ENCODE measurements around the gene TPRN. TPM values are rescaled to one million over a fixed set of nuclear protein-coding genes. Genes with fewer than 3 reads are reported as not detected.

TPRN gene
- total RNA-seq, 2 experiments from 2014 or later, result 5.7 to 6.6 TPM

DNA sequence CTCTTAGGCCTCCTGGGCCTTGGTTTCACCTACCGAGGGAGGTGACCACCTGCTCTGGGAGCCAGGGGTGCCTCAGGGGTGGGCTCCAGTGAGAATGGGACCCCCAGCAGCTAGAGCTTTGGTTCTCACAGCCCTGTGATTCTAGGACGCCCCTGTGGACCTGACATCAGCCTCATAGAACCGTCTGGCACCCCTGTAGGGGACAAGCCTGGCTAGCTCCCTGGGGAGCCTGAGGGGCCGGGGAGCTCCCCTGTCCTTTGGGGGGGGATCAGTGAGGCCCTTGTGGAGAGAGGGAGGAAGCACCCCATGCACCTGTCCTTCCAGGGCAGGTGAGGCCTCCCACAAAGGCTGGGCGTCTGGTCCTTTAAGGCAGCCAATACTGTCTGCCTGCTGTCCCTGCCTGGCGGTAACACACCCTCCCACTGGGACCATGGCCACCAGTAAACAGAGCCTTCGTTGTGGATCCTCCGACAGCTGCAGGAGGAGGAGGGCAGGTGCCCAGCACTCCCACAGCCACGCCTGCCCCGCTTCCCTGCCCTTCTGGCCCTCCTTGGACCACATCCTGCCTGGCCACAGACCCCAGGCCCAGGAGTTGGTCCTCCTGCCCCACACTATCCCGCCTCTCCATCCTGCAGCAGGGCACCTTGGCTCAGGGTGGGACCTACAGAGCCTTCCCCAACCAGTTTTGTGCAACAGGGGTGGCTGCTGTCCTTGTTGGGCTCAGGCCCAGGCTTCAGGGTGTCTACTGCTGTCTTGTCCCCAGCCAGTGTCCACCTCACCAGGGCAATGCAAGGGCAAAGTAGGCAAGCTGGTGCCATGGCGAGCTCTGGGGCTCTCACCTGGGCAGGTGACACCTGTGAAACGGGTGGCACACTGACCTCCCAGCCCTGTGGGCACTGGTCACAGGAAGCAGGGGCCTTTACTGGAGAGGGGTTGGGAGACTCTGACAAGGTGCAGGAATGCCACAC, 37.5 kb upstream of the TPRN start:
- DNase-seq (no peak), ATAC-seq (no peak)
- ChIA-PET POLR2A (interaction anchor here (0.6 to 7.6 kb wide), 6 partner anchors 10 to 109 kb away, joined by 3 to 113 read pairs (median 4); partner anchors contain the start of genes NELFB and STPG3), CTCF (interaction anchor here (0.7 to 2.9 kb wide), 11 partner anchors 11 to 447 kb away, joined by 3 to 58 read pairs (median 11); partner anchors contain the start of genes CYSRT1, NELFB, RNF208 and RNF224)
- H3K9me3 Mint-ChIP-seq, result no peaks in the 10 kb centered on the region
- peaks cover 25% of the 10 kb centered on the region for H3K4me1 Mint-ChIP-seq (ENCODE audit: low read depth)
- TF ChIP-seq, protein P1, sequence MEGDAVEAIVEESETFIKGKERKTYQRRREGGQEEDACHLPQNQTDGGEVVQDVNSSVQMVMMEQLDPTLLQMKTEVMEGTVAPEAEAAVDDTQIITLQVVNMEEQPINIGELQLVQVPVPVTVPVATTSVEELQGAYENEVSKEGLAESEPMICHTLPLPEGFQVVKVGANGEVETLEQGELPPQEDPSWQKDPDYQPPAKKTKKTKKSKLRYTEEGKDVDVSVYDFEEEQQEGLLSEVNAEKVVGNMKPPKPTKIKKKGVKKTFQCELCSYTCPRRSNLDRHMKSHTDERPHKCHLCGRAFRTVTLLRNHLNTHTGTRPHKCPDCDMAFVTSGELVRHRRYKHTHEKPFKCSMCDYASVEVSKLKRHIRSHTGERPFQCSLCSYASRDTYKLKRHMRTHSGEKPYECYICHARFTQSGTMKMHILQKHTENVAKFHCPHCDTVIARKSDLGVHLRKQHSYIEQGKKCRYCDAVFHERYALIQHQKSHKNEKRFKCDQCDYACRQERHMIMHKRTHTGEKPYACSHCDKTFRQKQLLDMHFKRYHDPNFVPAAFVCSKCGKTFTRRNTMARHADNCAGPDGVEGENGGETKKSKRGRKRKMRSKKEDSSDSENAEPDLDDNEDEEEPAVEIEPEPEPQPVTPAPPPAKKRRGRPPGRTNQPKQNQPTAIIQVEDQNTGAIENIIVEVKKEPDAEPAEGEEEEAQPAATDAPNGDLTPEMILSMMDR (IDR thresholded peaks at IDR 0.05), result no peak
- intact Hi-C loops (cut with micrococcal nuclease), result no loop called here
- no peak overlapping the region for H3K27ac Mint-ChIP-seq
- peaks cover 8% of the 10 kb centered on the region for H3K27me3 Mint-ChIP-seq
- no peak overlapping the region for H3K4me3 Mint-ChIP-seq
- peaks cover 18% of the 10 kb centered on the region for H3K36me3 Mint-ChIP-seq (ENCODE audit: low read depth)

DNA sequence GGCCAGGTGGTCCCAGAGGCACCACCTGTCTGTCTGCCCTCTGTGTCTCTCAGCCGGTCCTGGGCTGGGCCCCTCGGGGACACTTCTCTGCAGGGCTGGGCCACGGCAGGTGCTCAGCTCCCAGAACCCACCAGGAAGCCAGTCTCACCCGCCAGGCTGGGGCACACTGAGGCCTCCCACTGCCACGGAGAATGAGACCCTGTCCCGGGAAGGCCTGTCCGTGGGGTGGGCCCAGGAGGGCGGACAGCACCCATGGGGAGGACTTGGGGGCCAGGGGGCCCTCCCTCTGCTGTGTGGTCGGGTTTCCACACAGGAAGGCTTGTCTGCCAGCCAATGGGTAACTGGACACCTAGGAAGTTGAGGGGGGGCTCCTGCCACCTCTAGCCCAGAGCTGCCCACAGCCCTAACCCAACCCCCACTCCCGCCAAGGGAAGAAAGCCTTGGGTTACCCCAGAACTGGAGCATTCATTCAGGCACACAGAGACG, 36.4 kb upstream of the TPRN start:
- intact Hi-C loops (cut with micrococcal nuclease), result no loop called here
- H3K9me3 Mint-ChIP-seq, result no peaks in the 10 kb centered on the region
- H3K36me3 Mint-ChIP-seq (ENCODE audit: low read depth), result peaks cover 7% of the 10 kb centered on the region
- ChIA-PET CTCF (interaction anchor here (0.6 to 2.9 kb wide), 49 partner anchors 8 to 446 kb away, joined by 3 to 58 read pairs (median 4); partner anchors contain the start of genes CYSRT1, DPP7, MAN1B1 and NDOR1), POLR2A (interaction anchor here (0.6 to 1.8 kb wide), 6 partner anchors 13 to 124 kb away, joined by 3 to 5 read pairs (median 3); partner anchors contain the start of gene TPRN)
- H3K4me3 Mint-ChIP-seq, result no peak overlapping the region
- H3K4me1 Mint-ChIP-seq (ENCODE audit: low read depth), result peaks cover 15% of the 10 kb centered on the region
- TF ChIP-seq, protein P1 (IDR thresholded peaks at IDR 0.05), result no peak
- ATAC-seq (no peak), DNase-seq (no peak)
- H3K27me3 Mint-ChIP-seq, result peaks cover 8% of the 10 kb centered on the region
- no peak overlapping the region for H3K27ac Mint-ChIP-seq

DNA sequence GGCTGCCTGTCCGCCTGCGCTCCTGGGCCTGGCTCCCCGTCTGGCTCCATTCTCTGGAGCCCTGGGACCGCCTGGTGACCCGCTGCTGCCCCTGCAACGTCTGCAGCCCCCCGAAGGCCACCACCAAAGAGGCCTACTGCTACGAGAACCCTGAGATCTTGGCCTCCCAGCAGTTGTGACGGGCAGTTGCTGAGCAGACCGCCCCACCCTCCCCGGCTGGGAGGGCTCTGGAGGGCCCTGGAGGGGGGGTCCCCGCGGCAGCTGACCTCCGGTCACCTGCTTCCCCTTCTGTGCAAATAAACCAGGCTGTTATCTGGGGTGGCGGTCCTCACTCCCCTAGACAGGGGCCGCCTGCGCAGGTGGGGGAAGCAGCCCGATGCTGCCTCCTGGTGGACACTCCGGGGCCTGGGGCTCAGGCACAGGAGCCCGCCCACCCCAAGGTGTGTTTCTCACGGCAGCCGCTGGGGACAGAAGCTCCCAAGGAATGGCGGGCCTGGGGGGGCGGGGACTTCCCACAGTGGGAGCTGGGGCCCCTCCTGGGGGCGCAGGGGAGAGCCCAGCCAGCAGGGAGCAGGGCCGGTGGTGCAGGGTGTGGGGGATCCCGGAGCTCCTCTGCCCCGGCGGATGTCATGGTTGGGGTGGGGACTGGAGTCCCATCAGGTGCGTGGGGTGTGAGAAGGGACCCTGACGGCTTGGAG, 35.8 kb upstream of the TPRN start:
- Mint-ChIP-seq H3K27me3 (peaks cover 10% of the 10 kb centered on the region), H3K36me3 (ENCODE audit: low read depth) (peaks cover 5% of the 10 kb centered on the region), H3K4me3 (no peak overlapping the region), H3K4me1 (ENCODE audit: low read depth) (peaks cover 15% of the 10 kb centered on the region), H3K27ac (no peak overlapping the region), H3K9me3 (no peaks in the 10 kb centered on the region)
- POLR2A ChIA-PET, result interaction anchor here (0.5 to 1.8 kb wide), 8 partner anchors 10 to 123 kb away, joined by 3 to 5 read pairs (median 3); partner anchors contain the start of gene TPRN
- CTCF ChIA-PET, result interaction anchor here (0.6 to 2.9 kb wide), 49 partner anchors 9 to 446 kb away, joined by 3 to 58 read pairs (median 4); partner anchors contain the start of genes CYSRT1, DPP7, MAN1B1 and NDOR1
- TF ChIP-seq, protein P1 (IDR thresholded peaks at IDR 0.05), result peak; percentile 100
- DNase-seq (peak; percentile 96), ATAC-seq (peak; percentile 46)
- intact Hi-C loops (cut with micrococcal nuclease), result no loop called here

DNA sequence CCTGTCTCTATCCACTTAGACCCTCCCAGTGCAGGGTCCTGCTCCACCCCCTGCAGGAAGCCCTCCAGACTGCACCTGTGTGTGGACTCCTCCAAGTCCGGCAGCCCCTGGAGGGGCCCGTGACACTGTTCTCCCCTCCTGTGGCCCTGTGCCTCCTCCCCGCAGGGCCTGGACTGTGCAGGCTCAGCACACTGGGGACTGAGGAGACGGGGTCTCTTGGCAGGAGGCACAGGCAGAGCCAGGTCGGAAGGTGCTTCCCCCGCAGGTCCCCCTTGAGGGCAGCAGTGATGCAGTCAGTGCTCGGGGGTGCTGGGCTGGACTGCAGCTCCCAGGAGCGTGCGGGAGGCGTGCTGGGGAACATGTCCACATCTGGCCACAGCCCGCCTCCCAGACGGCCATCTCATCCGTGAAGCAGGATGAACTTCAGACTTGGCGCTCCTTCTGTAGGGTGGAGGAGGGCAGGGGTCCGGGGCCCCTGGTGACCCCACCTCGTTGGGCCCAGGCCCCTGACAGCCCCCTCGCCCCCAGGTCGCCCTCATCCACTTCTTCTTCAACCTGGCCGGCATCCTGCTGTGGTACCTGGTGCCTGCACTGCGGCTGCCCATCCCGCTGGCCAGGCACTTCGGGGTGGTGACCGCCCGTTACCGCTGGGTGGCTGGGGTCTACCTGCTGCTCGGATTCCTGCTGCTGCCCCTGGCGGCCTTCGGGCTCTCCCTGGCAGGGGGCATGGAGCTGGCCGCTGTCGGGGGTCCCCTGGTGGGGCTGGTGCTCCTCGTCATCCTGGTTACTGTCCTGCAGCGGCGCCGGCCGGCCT, 35.1 kb upstream of the TPRN start:
- ATAC-seq (no peak), DNase-seq (no peak)
- Mint-ChIP-seq H3K4me1 (ENCODE audit: low read depth) (peaks cover 13% of the 10 kb centered on the region), H3K9me3 (no peaks in the 10 kb centered on the region), H3K36me3 (ENCODE audit: low read depth) (peaks cover 3% of the 10 kb centered on the region), H3K27me3 (peaks cover 10% of the 10 kb centered on the region), H3K4me3 (no peak overlapping the region), H3K27ac (no peak overlapping the region)
- intact Hi-C loops (cut with micrococcal nuclease), result no loop called here
- ChIA-PET CTCF (interaction anchor here (1.1 to 2.9 kb wide), 19 partner anchors 9 to 287 kb away, joined by 3 to 58 read pairs (median 7); partner anchors contain the start of genes CYSRT1, DPP7, NELFB and RNF208), POLR2A (interaction anchor here (1.0 to 1.6 kb wide), 2 partner anchors 10 to 35 kb away, joined by 3 to 4 read pairs; partner anchors contain the start of gene TPRN)
- TF ChIP-seq, protein P1 (IDR thresholded peaks at IDR 0.05), result no peak
